ENCODE results near the gene PSMD11.
A peak's percentile ranks its signal among the peaks of the same experiment; 100 is the strongest.

The PSMD11 gene

GRCh38 chr17:32486701-32487472 is 42.6 kb downstream of the PSMD11 start, which contains the start of gene CDK5R1:
CDK5R1 (plus strand) TSS chr17:32486993; CDS start chr17:32487621, 628 bp downstream.
- intact Hi-C loops (cut with DNase I): loop anchor here (2.0 to 10.0 kb wide), 3 partner anchors 140 to 390 kb away; partner anchors contain the start of gene MYO1D
- peak in 38 of 42 donors; percentile 46 to 86 (median 74) for DNase-seq

GRCh38 chr17:32487473-32488176 is 43.3 kb downstream of the PSMD11 start:
- intact Hi-C loops (cut with DNase I): loop anchor here (2.0 to 10.0 kb wide), 3 partner anchors 140 to 389 kb away; partner anchors contain the start of gene MYO1D
- peak in 24 of 42 donors; percentile 30 to 67 (median 51) for DNase-seq

GRCh38 chr17:32488177-32488542 is 43.9 kb downstream of the PSMD11 start:
- DNase-seq: peak in 3 of 42 donors; percentile 10 to 46 (median 11)
- intact Hi-C loops (cut with DNase I): loop anchor here (5.0 to 10.0 kb wide), 2 partner anchors 139 to 167 kb away; no protein-coding TSS in a partner anchor

- peak in 1 of 42 donors; percentile 11 for DNase-seq
These were observed 44.4 kb downstream of the PSMD11 start for GRCh38 chr17:32488604-32489180.

GRCh38 chr17:32489320-32490100 is 45.2 kb downstream of the PSMD11 start:
- intact Hi-C loops (cut with DNase I): loop anchor here (5.0 to 10.0 kb wide), 3 partner anchors 55 to 165 kb away; no protein-coding TSS in a partner anchor
- DNase-seq: peak in 3 of 42 donors; percentile 7 to 50 (median 25)

More at GRCh38 chr17:32488604-32489180, 44.4 kb downstream of the PSMD11 start:
- intact Hi-C loops (cut with DNase I): loop anchor here (5.0 to 10.0 kb wide), 2 partner anchors 139 to 166 kb away; no protein-coding TSS in a partner anchor

GRCh38 chr17:32490101-32490482 is 45.8 kb downstream of the PSMD11 start:
- intact Hi-C loops (cut with DNase I): loop anchor here (10.0 kb wide), 1 partner anchor 55 kb away; no protein-coding TSS in a partner anchor
- peak in 16 of 42 donors; percentile 32 to 62 (median 45) for DNase-seq

- intact Hi-C loops (cut with DNase I): loop anchor here (10.0 kb wide), 1 partner anchor 53 kb away; no protein-coding TSS in a partner anchor
These were observed 47.3 kb downstream of the PSMD11 start for GRCh38 chr17:32491371-32492263.

GRCh38 chr17:32492264-32492589 is 47.9 kb downstream of the PSMD11 start:
- DNase-seq: no peak

More at GRCh38 chr17:32491371-32492263, 47.3 kb downstream of the PSMD11 start:
- DNase-seq: peak in 4 of 42 donors; percentile 17 to 53 (median 42)

GRCh38 chr17:32492648-32493289 is 48.5 kb downstream of the PSMD11 start:
- intact Hi-C loops (cut with DNase I): loop anchor here (10.0 kb wide), 1 partner anchor 52 kb away; no protein-coding TSS in a partner anchor
- DNase-seq: peak in 1 of 42 donors; percentile 20

More at GRCh38 chr17:32492264-32492589, 47.9 kb downstream of the PSMD11 start:
- intact Hi-C loops (cut with DNase I): loop anchor here (10.0 kb wide), 1 partner anchor 53 kb away; no protein-coding TSS in a partner anchor

GRCh38 chr17:32493571-32493970 is 49.3 kb downstream of the PSMD11 start:
- intact Hi-C loops (cut with DNase I): loop anchor here (10.0 kb wide), 1 partner anchor 51 kb away; no protein-coding TSS in a partner anchor
- DNase-seq: no peak

- no peak for DNase-seq
These were observed 49.7 kb downstream of the PSMD11 start for GRCh38 chr17:32493976-32494513.

GRCh38 chr17:32494621-32495358 is 50.5 kb downstream of the PSMD11 start:
- DNase-seq: peak in 38 of 42 donors; percentile 40 to 86 (median 68)
- intact Hi-C loops (cut with DNase I): loop anchor here (10.0 kb wide), 1 partner anchor 50 kb away; no protein-coding TSS in a partner anchor

More at GRCh38 chr17:32493976-32494513, 49.7 kb downstream of the PSMD11 start:
- intact Hi-C loops (cut with DNase I): loop anchor here (10.0 kb wide), 1 partner anchor 51 kb away; no protein-coding TSS in a partner anchor

- DNase-seq: peak in 27 of 42 donors; percentile 19 to 79 (median 61)
- intact Hi-C loops (cut with DNase I): loop anchor here (10.0 kb wide), 1 partner anchor 49 kb away; no protein-coding TSS in a partner anchor
These were observed 51.3 kb downstream of the PSMD11 start for GRCh38 chr17:32495359-32496231.

GRCh38 chr17:32496395-32497073 is 52.2 kb downstream of the PSMD11 start:
- DNase-seq: no peak
- intact Hi-C loops (cut with DNase I): loop anchor here (10.0 kb wide), 1 partner anchor 48 kb away; no protein-coding TSS in a partner anchor

All from head of caudate nucleus (tissue), 42 donors.